Thyroid gland (tissue), 4 donors: ENCODE measurements around the gene MTG1. TPM values are rescaled to one million over a fixed set of nuclear protein-coding genes. Genes with fewer than 3 reads are reported as not detected.
"Not testable (repeated sequence)": the region's sequence is repeated elsewhere in the genome, so short reads cannot be mapped to it uniquely, and the experiment has no call there.

ENCODE experiments used
- DNase-seq, 2 donors: peaks; one replicate each; pipeline ENCODE4 v3.0.0-alpha.2; 2019
- H3K27ac ChIP-seq, 3 donors: fragments of 200-600 bp; sonication (generic); 1 replicate in 2 of 3; 2 replicates in 1 of 3; pipeline ENCODE4 v1.5.1; 2016 to 2019; ENCODE audit warnings: mild to moderate bottlenecking in 1 of 3, moderate library complexity in 1 of 3
- H3K27me3 ChIP-seq: fragments of 200-600 bp; sonication (generic); one replicate; pipeline ENCODE4 v1.5.1; 2019
- H3K36me3 ChIP-seq, 2 donors: fragments of 200-600 bp; sonication (generic); one replicate each; pipeline ENCODE4 v1.5.1; 2016 to 2019
- H3K4me1 ChIP-seq, 2 donors: fragments of 200-600 bp; sonication (generic); one replicate each; pipeline ENCODE4 v1.5.1; 2017 to 2019
- H3K4me3 ChIP-seq, 3 donors: fragments of 200-600 bp; sonication (generic); replicated peaks in 1 of 3; 1 replicate in 2 of 3; 2 replicates in 1 of 3; pipeline ENCODE4 v1.5.1; 2016; ENCODE audit warnings: mild to moderate bottlenecking in 1 of 3
- H3K9me3 ChIP-seq: fragments of 200-600 bp; sonication (generic); one replicate; pipeline ENCODE4 v1.5.1; 2017
- CTCF ChIP-seq, 6 experiments: fragments of 200-600 bp in 3 of 6; fragments of 450-650 bp in 3 of 6; sonication (generic) in 3 of 6; IDR thresholded peaks; one replicate each; pipeline ENCODE4 v1.5.1; 2016 to 2019; ENCODE audit warnings: antibody characterized with exemption in 6 of 6, mild to moderate bottlenecking in 2 of 6, inconsistent platforms in 1 of 6, moderate library complexity in 1 of 6
- POLR2A ChIP-seq, 2 donors: fragments of 450-650 bp; IDR thresholded peaks; one replicate each; pipeline ENCODE4 v1.6.1; 2017; ENCODE audit warnings: antibody characterized with exemption in 2 of 2, mild to moderate bottlenecking in 2 of 2, moderate library complexity in 1 of 2
- WGBS, 2 donors: methylation state at CpG; one replicate each; pipeline ENCODE4 v1.1.5; 2017; 5-methylcytosine and 5-hydroxymethylcytosine counted together
- intact Hi-C: fragments of 100-400 bp; cut with DNase I; formaldehyde crosslinking; loops from one replicate; pipeline ENCODE4 v1.15.1; 2023
- total RNA-seq, 4 donors: library from RNA; depleted of rRNA; stranded (reverse); fragments of >200 nt; gene quantifications; one replicate each; pipeline ENCODE4 v1.2.3, GENCODE V29; 2016

MTG1 gene
- total RNA-seq, 4 donors from 2014 or later, result 23.8 to 40.8 (median 35.0) TPM

- 91 to 93% methylated on average over 16 to 21 of the region's 25 CpGs for WGBS, 2 donors
Observed at GRCh38 chr10:133439517-133440461, 45.8 kb downstream of the MTG1 start.

GRCh38 chr10:133440633-133441285 is 46.8 kb downstream of the MTG1 start:
- no peaks in the 10 kb centered on the region for H3K36me3 ChIP-seq
- intact Hi-C loops, result no loop called here
- no peaks in the 10 kb centered on the region for H3K27me3 ChIP-seq
- no peaks in the 10 kb centered on the region for H3K4me1 ChIP-seq
- H3K9me3 ChIP-seq, result no peaks in the 10 kb centered on the region
- no peak for DNase-seq
- TF ChIP-seq CTCF (IDR thresholded peaks at IDR 0.05) (no peak), POLR2A (IDR thresholded peaks at IDR 0.05) (no peak)
- no peak overlapping the region for H3K27ac ChIP-seq
- 89 to 95% methylated on average over 14 to 15 of the region's 18 CpGs for WGBS, 2 donors
- H3K4me3 ChIP-seq, result no peak overlapping the region

More at GRCh38 chr10:133439517-133440461, 45.8 kb downstream of the MTG1 start:
- Histone ChIP-seq H3K9me3 (no peaks in the 10 kb centered on the region), H3K27me3 (no peaks in the 10 kb centered on the region), H3K4me3 (no peak overlapping the region), H3K36me3 (no peaks in the 10 kb centered on the region), H3K4me1 (no peaks in the 10 kb centered on the region), H3K27ac (no peak overlapping the region)
- no peak for TF ChIP-seq POLR2A (IDR thresholded peaks at IDR 0.05)
- no peak for TF ChIP-seq CTCF (IDR thresholded peaks at IDR 0.05)
- intact Hi-C loops, result no loop called here
- no peak for DNase-seq

- WGBS, 2 donors, result 91 to 94% methylated on average over 11 of the region's 21 CpGs
- intact Hi-C loops, H3K36me3 ChIP-seq, H3K9me3 ChIP-seq, H3K4me1 ChIP-seq, DNase-seq, H3K27ac ChIP-seq, H3K4me3 ChIP-seq, H3K27me3 ChIP-seq: not testable (repeated sequence)
Observed at GRCh38 chr10:133441356-133441755, 47.4 kb downstream of the MTG1 start.

- Histone ChIP-seq H3K4me1 (no peaks in the 10 kb centered on the region), H3K27ac (no peak overlapping the region), H3K27me3 (no peaks in the 10 kb centered on the region), H3K9me3 (no peaks in the 10 kb centered on the region), H3K36me3 (no peaks in the 10 kb centered on the region), H3K4me3 (no peak overlapping the region)
- 82 to 89% methylated on average over 7 to 10 of the region's 12 CpGs for WGBS, 2 donors
- TF ChIP-seq POLR2A (IDR thresholded peaks at IDR 0.05) (no peak), CTCF (IDR thresholded peaks at IDR 0.05) (no peak)
- DNase-seq, result no peak
- intact Hi-C loops, result no loop called here
Observed at GRCh38 chr10:133441780-133442179, 47.8 kb downstream of the MTG1 start.

- WGBS, 2 donors, result 85 to 90% methylated on average over 16 to 23 of the region's 23 CpGs
- Histone ChIP-seq H3K4me3 (no peak overlapping the region), H3K4me1 (no peaks in the 10 kb centered on the region), H3K9me3 (no peaks in the 10 kb centered on the region), H3K36me3 (no peaks in the 10 kb centered on the region), H3K27me3 (no peaks in the 10 kb centered on the region), H3K27ac (no peak overlapping the region)
- intact Hi-C loops, result no loop called here
- TF ChIP-seq POLR2A (IDR thresholded peaks at IDR 0.05) (no peak), CTCF (IDR thresholded peaks at IDR 0.05) (no peak)
- no peak for DNase-seq
Observed at GRCh38 chr10:133442191-133442966, 48.4 kb downstream of the MTG1 start.
